ENCODE data around the gene SIRT6.

SIRT6 gene

DNA sequence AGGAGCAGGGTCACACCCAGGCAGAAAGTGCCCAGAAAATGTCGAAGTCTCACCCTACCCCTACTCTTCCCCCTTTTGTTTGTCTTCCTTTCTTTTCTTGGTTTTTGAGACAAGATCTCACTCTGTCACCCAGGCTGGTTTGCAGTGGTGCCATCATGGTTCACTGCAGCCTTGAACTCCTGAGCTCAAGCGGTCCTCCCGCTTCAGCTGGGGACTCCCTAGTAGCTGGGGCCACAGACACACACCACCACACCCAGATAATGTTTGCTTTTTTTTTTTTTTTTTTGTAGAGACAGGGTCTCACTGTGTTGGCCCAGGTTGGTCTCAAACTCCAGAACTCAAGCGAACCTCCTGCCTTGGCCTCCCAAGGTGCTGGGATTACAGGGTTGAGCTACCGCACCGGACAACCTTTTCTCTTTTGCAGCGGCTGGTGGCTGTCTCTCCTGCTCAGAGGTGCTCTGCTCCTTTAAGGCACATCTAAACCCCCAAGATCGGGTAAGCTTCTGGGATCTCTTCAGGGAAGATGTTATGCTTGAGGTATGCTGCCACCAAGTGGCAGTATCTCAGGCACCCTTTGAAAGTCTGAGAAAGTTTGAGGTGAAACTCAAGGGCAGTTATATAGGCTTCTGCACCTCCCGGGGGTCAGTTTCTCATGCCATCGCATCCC, 24.6 kb upstream of the SIRT6 start:
- TF ChIP-seq RAD21 (IDR thresholded peaks at IDR 0.05; ENCODE audit: low read depth) (peak; percentile 31; the same call in 1 of the 2 replicates), TAF1 (IDR thresholded peaks at IDR 0.05; ENCODE audit: low read depth) (no peak), NFIC (IDR thresholded peaks at IDR 0.05) (no peak), CEBPB (IDR thresholded peaks at IDR 0.05) (no peak)

- TF ChIP-seq REST (IDR thresholded peaks at IDR 0.05; ENCODE audit: low read depth) (no peak), YY1 (IDR thresholded peaks at IDR 0.05; ENCODE audit: low read depth) (no peak), CEBPB (IDR thresholded peaks at IDR 0.05) (no peak), TEAD4 (IDR thresholded peaks at IDR 0.05) (no peak), FOXM1 (IDR thresholded peaks at IDR 0.05; ENCODE audit: borderline replicate concordance, low read depth) (no peak), MAX (IDR thresholded peaks at IDR 0.05) (no peak), CREB1 (IDR thresholded peaks at IDR 0.05; ENCODE audit: low read depth) (no peak), ZBTB7A (IDR thresholded peaks at IDR 0.05; ENCODE audit: low read depth) (no peak), TCF12 (IDR thresholded peaks at IDR 0.05; ENCODE audit: low read depth) (no peak), EP300 (IDR thresholded peaks at IDR 0.05; ENCODE audit: borderline replicate concordance) (no peak), USF1 (IDR thresholded peaks at IDR 0.05) (no peak), TAF1 (IDR thresholded peaks at IDR 0.05; ENCODE audit: low read depth) (no peak), RAD21 (IDR thresholded peaks at IDR 0.05; ENCODE audit: low read depth) (no peak), NFIC (IDR thresholded peaks at IDR 0.05) (no peak), EGR1 (IDR thresholded peaks at IDR 0.05) (no peak)
Observed at GRCh38 chr19:4201798-4202197, 19.4 kb upstream of the SIRT6 start.

DNA sequence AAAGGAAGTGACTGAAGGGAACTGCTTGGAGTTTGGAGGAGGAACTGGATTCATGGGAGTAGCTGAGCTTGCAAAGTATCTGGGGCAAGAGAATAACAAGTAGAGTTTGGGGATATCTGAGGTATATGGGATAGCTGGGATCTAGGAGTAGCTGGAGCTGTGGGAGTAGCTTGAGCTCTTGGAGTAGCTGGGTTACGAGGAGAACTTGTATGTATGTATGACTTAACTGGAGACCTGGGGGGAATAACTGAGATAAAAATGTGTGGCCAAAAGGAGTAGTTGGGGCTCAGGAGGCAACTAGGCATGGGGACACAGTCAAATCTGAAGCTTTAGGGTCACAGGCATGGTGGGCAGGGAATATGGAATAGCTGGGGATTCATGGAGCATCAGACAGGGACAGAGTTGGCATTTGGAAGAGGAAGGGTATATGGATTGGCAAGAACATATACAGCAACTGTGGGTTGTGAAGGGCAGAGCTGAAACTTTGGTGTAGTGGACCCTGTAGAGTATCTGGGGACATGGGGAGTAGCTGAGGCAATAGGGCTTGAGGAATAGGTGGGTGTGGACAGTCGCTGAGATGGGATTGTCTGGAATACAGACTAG, 18.7 kb upstream of the SIRT6 start:
- TF ChIP-seq FOXM1 (IDR thresholded peaks at IDR 0.05; ENCODE audit: borderline replicate concordance, low read depth): no peak
- TF ChIP-seq YY1 (IDR thresholded peaks at IDR 0.05; ENCODE audit: low read depth): no peak
- TF ChIP-seq TCF12 (IDR thresholded peaks at IDR 0.05; ENCODE audit: low read depth): no peak
- no peak for TF ChIP-seq EP300 (IDR thresholded peaks at IDR 0.05; ENCODE audit: borderline replicate concordance)
- no peak for TF ChIP-seq EGR1 (IDR thresholded peaks at IDR 0.05)
- no peak for TF ChIP-seq USF1 (IDR thresholded peaks at IDR 0.05)
- TF ChIP-seq CEBPB (IDR thresholded peaks at IDR 0.05): no peak
- no peak for TF ChIP-seq MAX (IDR thresholded peaks at IDR 0.05)
- no peak for TF ChIP-seq TEAD4 (IDR thresholded peaks at IDR 0.05)
- no peak for TF ChIP-seq RAD21 (IDR thresholded peaks at IDR 0.05; ENCODE audit: low read depth)
- TF ChIP-seq REST (IDR thresholded peaks at IDR 0.05; ENCODE audit: low read depth): no peak
- TF ChIP-seq CREB1 (IDR thresholded peaks at IDR 0.05; ENCODE audit: low read depth): no peak
- no peak for TF ChIP-seq TAF1 (IDR thresholded peaks at IDR 0.05; ENCODE audit: low read depth)
- no peak for TF ChIP-seq ZBTB7A (IDR thresholded peaks at IDR 0.05; ENCODE audit: low read depth)

DNA sequence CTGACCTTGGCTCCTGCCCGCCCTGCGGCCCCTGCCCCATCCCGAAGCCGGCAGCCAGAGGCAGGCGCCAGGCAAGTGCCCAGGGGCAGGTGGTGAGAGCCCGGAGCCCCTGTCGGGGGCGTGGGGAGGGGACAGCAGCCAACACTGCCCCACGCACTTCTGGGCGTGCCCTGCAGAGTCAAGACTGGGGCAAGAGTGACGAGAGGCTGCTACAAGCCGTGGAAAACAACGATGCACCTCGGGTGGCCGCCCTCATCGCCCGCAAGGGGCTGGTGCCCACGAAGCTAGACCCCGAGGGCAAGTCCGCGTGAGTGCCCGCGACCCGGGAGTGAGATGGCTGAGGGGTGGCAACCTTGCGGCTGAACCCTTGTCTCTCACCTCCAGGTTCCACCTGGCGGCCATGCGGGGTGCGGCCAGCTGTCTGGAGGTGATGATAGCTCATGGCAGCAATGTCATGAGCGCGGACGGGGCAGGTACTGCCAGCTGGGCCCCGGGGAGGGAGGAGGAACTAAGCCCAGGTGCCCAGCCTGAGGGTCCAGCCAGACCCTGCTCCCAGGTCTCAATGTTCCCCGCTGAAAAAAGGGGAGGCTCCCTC, 17.4 kb upstream of the SIRT6 start:
- no peak; the same call in 1 of the 2 replicates for TF ChIP-seq RAD21 (IDR thresholded peaks at IDR 0.05; ENCODE audit: low read depth)
- no peak for TF ChIP-seq TEAD4 (IDR thresholded peaks at IDR 0.05)
- no peak for TF ChIP-seq CREB1 (IDR thresholded peaks at IDR 0.05; ENCODE audit: low read depth)
- no peak for TF ChIP-seq YY1 (IDR thresholded peaks at IDR 0.05; ENCODE audit: low read depth)
- TF ChIP-seq EP300 (IDR thresholded peaks at IDR 0.05; ENCODE audit: borderline replicate concordance): no peak
- TF ChIP-seq FOXM1 (IDR thresholded peaks at IDR 0.05; ENCODE audit: borderline replicate concordance, low read depth): no peak
- TF ChIP-seq TCF12 (IDR thresholded peaks at IDR 0.05; ENCODE audit: low read depth): no peak
- TF ChIP-seq TAF1 (IDR thresholded peaks at IDR 0.05; ENCODE audit: low read depth): no peak
- no peak for TF ChIP-seq EGR1 (IDR thresholded peaks at IDR 0.05)

- TF ChIP-seq TCF12 (IDR thresholded peaks at IDR 0.05; ENCODE audit: low read depth) (no peak), TAF1 (IDR thresholded peaks at IDR 0.05; ENCODE audit: low read depth) (no peak), FOXM1 (IDR thresholded peaks at IDR 0.05; ENCODE audit: borderline replicate concordance, low read depth) (no peak), NFIC (IDR thresholded peaks at IDR 0.05) (no peak), ZBTB7A (IDR thresholded peaks at IDR 0.05; ENCODE audit: low read depth) (no peak), EP300 (IDR thresholded peaks at IDR 0.05; ENCODE audit: borderline replicate concordance) (no peak), RAD21 (IDR thresholded peaks at IDR 0.05; ENCODE audit: low read depth) (no peak), CREB1 (IDR thresholded peaks at IDR 0.05; ENCODE audit: low read depth) (no peak), YY1 (IDR thresholded peaks at IDR 0.05; ENCODE audit: low read depth) (no peak), EGR1 (IDR thresholded peaks at IDR 0.05) (no peak), MAX (IDR thresholded peaks at IDR 0.05) (no peak)
Observed at GRCh38 chr19:4198467-4199126, 16.2 kb upstream of the SIRT6 start.

All from Ishikawa (cell line).